Keratinocyte (primary cell): ENCODE results near the gene KANSL1. TPM values are rescaled to one million over a fixed set of nuclear protein-coding genes. Genes with fewer than 3 reads are reported as not detected.

Experiments
- DNase-seq: peaks from one replicate; pipeline ENCODE4 v3.0.0-alpha.2; 2011; ENCODE audit warnings: low read depth, missing footprints, low spot score
- FAIRE-seq: peaks from 2 replicates; lab custom pipeline; 2011; peaks lifted over from hg19 to GRCh38; lab: Jason Lieb, UNC
- H2AFZ ChIP-seq: 2 replicates; pipeline ENCODE4 v1.6.0; 2012; ENCODE audit warnings: low read length, control low read depth, inconsistent platforms; ENCODE audit not compliant: control insufficient read depth
- H3K27ac ChIP-seq: 2 replicates; pipeline ENCODE4 v1.5.1; 2011; ENCODE audit warnings: low read length; ENCODE audit not compliant: control insufficient read depth, insufficient read depth
- H3K27me3 ChIP-seq: 3 replicates; pipeline ENCODE4 v1.6.0; 2011; ENCODE audit warnings: low read length; ENCODE audit not compliant: control insufficient read depth, insufficient read depth; ENCODE audit errors: extremely low read depth
- H3K36me3 ChIP-seq, 2 experiments: 2 replicates in 1 of 2; 3 replicates in 1 of 2; pipeline ENCODE4 v1.5.1; 2011; ENCODE audit warnings: low read length in 2 of 2, mild to moderate bottlenecking in 1 of 2; ENCODE audit not compliant: control insufficient read depth in 2 of 2, insufficient read depth in 2 of 2; ENCODE audit errors: extremely low read depth in 1 of 2
- H3K4me1 ChIP-seq: 3 replicates; pipeline ENCODE4 v1.5.1; 2011; ENCODE audit warnings: low read length; ENCODE audit not compliant: control insufficient read depth, insufficient read depth; ENCODE audit errors: extremely low read depth
- H3K4me2 ChIP-seq: 3 replicates; pipeline ENCODE4 v1.6.0; 2011; ENCODE audit warnings: low read depth, low read length; ENCODE audit not compliant: control insufficient read depth, insufficient read depth; ENCODE audit errors: extremely low read depth
- H3K4me3 ChIP-seq, 3 experiments: fragments of 200-600 bp in 1 of 3; sonication (generic) in 1 of 3; 2 replicates in 2 of 3; 3 replicates in 1 of 3; pipeline ENCODE4 v1.5.1; 2011 to 2016; ENCODE audit warnings: low read length in 3 of 3, mild to moderate bottlenecking in 3 of 3, control low read depth in 2 of 3, inconsistent platforms in 1 of 3, low read depth in 1 of 3, mixed read lengths in 1 of 3, mixed run types in 1 of 3, moderate library complexity in 1 of 3; ENCODE audit not compliant: control insufficient read depth in 2 of 3, insufficient read depth in 2 of 3; ENCODE audit errors: extremely low read depth in 1 of 3
- H3K79me2 ChIP-seq: 2 replicates; pipeline ENCODE4 v1.6.0; 2012; ENCODE audit warnings: low read length; ENCODE audit not compliant: control insufficient read depth, insufficient read depth
- H3K9ac ChIP-seq: 3 replicates; pipeline ENCODE4 v1.6.0; 2011; ENCODE audit warnings: low read length; ENCODE audit not compliant: control insufficient read depth, insufficient read depth; ENCODE audit errors: extremely low read depth
- H3K9me1 ChIP-seq: 3 replicates; pipeline ENCODE4 v1.6.0; 2011; ENCODE audit warnings: low read length; ENCODE audit not compliant: control insufficient read depth, insufficient read depth; ENCODE audit errors: extremely low read depth
- H3K9me3 ChIP-seq: 2 replicates; pipeline ENCODE4 v1.5.1; 2012; ENCODE audit warnings: low read depth, low read length; ENCODE audit not compliant: control insufficient read depth
- H4K20me1 ChIP-seq: 3 replicates; pipeline ENCODE4 v1.6.0; 2011; ENCODE audit warnings: low read length; ENCODE audit not compliant: control insufficient read depth, insufficient read depth; ENCODE audit errors: extremely low read depth
- EZH2 ChIP-seq: IDR thresholded peaks from one replicate; pipeline ENCODE4 v1.6.1; 2012; ENCODE audit warnings: inconsistent platforms, mild to moderate bottlenecking, low read length, moderate library complexity
- dilution Hi-C: fragments of 300-500 bp; cut with MboI; formaldehyde crosslinking; loops from one replicate; pipeline ENCODE4 v1.7.0; 2020; ENCODE audit warnings: low sequenced_read_pairs; ENCODE audit not compliant: extremely low pct_ligation_motif_present
- polyA plus RNA-seq, 5 experiments: library from polyadenylated mRNA; depleted of rRNA in 3 of 5; stranded (reverse) in 3 of 5; stranded (forward) in 1 of 5; unstranded in 1 of 5; fragments of >200 nt; gene quantifications; 1 replicate in 1 of 5; 2 replicates in 3 of 5; 3 replicates in 1 of 5; pipeline versions ENCODE4 v1.2.1 to v1.2.3, GENCODE V29; 2011 to 2012; ENCODE audit warnings: missing spikeins in 2 of 5, low read depth in 1 of 5, low replicate concordance in 1 of 5
- TF ChIP-seq, protein P1 (sequence below), 3 experiments: IDR thresholded peaks in 1 of 3; conservative IDR thresholded peaks in 1 of 3; optimal IDR thresholded peaks in 1 of 3; 2 replicates in 2 of 3; 3 replicates in 1 of 3; pipeline versions ENCODE3 to v1.5.1; 2011; ENCODE audit warnings: low read length in 3 of 3, mild to moderate bottlenecking in 3 of 3, moderate library complexity in 2 of 3, control low read depth in 1 of 3, inconsistent platforms in 1 of 3; ENCODE audit not compliant: insufficient read depth in 2 of 3; ENCODE audit errors: extremely low read depth in 1 of 3

The KANSL1 gene
- polyA plus RNA-seq, 1 donor (not counting 4 experiments of a cell fraction or from before 2014, with no cell fraction given): 17.6 TPM

DNA sequence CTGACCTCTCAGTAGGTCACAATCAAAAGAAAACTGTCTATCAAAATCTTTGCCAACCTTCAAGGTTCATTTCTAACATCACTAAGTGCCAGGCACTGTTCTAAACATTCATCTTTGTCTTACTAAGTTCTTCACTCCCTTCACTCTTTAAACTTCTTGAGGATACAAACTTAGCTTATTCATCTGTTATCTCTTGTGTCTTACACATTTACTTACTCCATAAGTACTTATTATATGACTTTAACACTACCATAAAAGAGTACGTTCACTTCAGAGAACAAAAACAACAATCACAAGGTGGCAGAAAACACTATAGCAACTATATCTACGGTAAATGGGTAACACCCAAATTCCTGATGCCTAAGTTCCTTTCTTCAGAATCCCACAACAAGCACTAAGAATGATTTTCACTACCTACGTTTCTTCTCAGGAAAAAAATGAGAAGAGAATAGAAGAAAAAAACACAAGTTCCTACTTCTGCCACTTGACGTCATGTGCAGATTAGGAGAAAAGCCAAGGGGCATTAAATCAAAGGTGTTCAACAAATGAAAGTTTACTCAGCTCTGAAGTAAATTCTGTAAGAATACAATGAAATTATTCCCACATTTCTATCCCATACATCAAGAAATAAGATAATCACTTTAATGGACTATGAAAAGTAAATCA lies 29.2 kb downstream of the KANSL1 start:
- FAIRE-seq: no peak
- no peaks in the 10 kb centered on the region for H3K9me3 ChIP-seq
- peaks cover 3% of the 10 kb centered on the region for H3K9me1 ChIP-seq
- H4K20me1 ChIP-seq: peaks cover 18% of the 10 kb centered on the region
- H3K79me2 ChIP-seq: peaks cover 96% of the 10 kb centered on the region
- TF ChIP-seq, protein P1, sequence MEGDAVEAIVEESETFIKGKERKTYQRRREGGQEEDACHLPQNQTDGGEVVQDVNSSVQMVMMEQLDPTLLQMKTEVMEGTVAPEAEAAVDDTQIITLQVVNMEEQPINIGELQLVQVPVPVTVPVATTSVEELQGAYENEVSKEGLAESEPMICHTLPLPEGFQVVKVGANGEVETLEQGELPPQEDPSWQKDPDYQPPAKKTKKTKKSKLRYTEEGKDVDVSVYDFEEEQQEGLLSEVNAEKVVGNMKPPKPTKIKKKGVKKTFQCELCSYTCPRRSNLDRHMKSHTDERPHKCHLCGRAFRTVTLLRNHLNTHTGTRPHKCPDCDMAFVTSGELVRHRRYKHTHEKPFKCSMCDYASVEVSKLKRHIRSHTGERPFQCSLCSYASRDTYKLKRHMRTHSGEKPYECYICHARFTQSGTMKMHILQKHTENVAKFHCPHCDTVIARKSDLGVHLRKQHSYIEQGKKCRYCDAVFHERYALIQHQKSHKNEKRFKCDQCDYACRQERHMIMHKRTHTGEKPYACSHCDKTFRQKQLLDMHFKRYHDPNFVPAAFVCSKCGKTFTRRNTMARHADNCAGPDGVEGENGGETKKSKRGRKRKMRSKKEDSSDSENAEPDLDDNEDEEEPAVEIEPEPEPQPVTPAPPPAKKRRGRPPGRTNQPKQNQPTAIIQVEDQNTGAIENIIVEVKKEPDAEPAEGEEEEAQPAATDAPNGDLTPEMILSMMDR (optimal IDR thresholded peaks at IDR 0.05 in 1 of 3, IDR thresholded peaks at IDR 0.05 in 1 of 3, conservative IDR thresholded peaks at IDR 0.05 in 1 of 3; ENCODE audit: extremely low read depth in 1 of 3, insufficient read depth in 2 of 3, low read length in 3 of 3): no peak
- no peak for TF ChIP-seq EZH2
- H3K27me3 ChIP-seq: no peaks in the 10 kb centered on the region
- H2AFZ ChIP-seq: no peak overlapping the region
- H3K36me3 ChIP-seq: peaks cover 3 to 4% of the 10 kb centered on the region in 2 experiments
- H3K9ac ChIP-seq: peak overlapping the region; percentile 38
- H3K4me3 ChIP-seq: peak overlapping the region in 2 of 3 experiments; percentile 25 to 49
- no peak for DNase-seq
- peak overlapping the region; percentile 72 for H3K4me2 ChIP-seq
- peaks cover 26% of the 10 kb centered on the region for H3K4me1 ChIP-seq
- H3K27ac ChIP-seq: peak overlapping the region; percentile 59
- dilution Hi-C loops: no loop called here

DNA sequence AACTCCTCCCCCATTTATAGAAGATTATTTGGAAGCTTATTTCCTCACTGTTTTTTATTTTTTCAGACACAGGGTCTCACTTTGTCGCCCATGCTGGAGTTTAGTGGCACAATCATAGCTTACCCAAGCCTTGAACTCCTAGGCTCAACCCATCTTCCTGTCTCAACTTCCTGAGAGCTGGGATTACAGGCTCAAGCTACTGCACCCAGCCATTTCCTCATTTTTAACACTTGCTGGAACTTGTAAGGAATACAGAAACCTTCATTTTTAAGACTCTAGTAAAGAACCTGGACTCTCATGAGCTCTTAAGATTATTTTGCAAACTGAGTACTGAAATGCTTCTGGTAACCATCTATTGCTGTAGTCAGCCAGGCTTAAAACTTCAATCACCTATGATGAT lies 29.9 kb downstream of the KANSL1 start:
- peak overlapping the region; percentile 72 for H3K4me2 ChIP-seq
- H2AFZ ChIP-seq: no peak overlapping the region
- H3K4me1 ChIP-seq: peaks cover 34% of the 10 kb centered on the region
- H3K9me3 ChIP-seq: no peaks in the 10 kb centered on the region
- H3K9ac ChIP-seq: peak overlapping the region; percentile 38
- no peaks in the 10 kb centered on the region for H3K27me3 ChIP-seq
- H3K27ac ChIP-seq: peak overlapping the region; percentile 59
- peaks cover 19% of the 10 kb centered on the region for H4K20me1 ChIP-seq
- FAIRE-seq: peak; percentile 74
- H3K79me2 ChIP-seq: peaks cover 96% of the 10 kb centered on the region
- peaks cover 3 to 4% of the 10 kb centered on the region in 2 experiments for H3K36me3 ChIP-seq
- dilution Hi-C loops: no loop called here
- H3K4me3 ChIP-seq: peak overlapping the region in 2 of 3 experiments; percentile 25 to 49
- TF ChIP-seq, protein P1 (optimal IDR thresholded peaks at IDR 0.05 in 1 of 3, IDR thresholded peaks at IDR 0.05 in 1 of 3, conservative IDR thresholded peaks at IDR 0.05 in 1 of 3; ENCODE audit: extremely low read depth in 1 of 3, insufficient read depth in 2 of 3, low read length in 3 of 3): no peak
- TF ChIP-seq EZH2: no peak
- DNase-seq: no peak
- H3K9me1 ChIP-seq: peaks cover 8% of the 10 kb centered on the region
